HAP-1 (cell line): Measurements from ENCODE around the gene ESR2.
A peak's percentile ranks its signal among the peaks of the same experiment; 100 is the strongest.

Experiments used
- DNase-seq, 2 experiments: peaks; one replicate each; pipeline ENCODE4 v3.0.0-alpha.2; 2016 to 2020; ENCODE audit warnings: low spot score in 2 of 2
- H3K27me3 ChIP-seq: fragments of 250-450 bp; sonication (Bioruptor Pico); 2 replicates; pipeline ENCODE4 v1.5.1; 2020; ENCODE audit warnings: low read depth, mild to moderate bottlenecking, moderate library complexity
- H3K36me3 ChIP-seq: fragments of 250-450 bp; sonication (Bioruptor Pico); replicated peaks from 2 replicates; pipeline ENCODE4 v1.5.1; 2020; ENCODE audit warnings: mild to moderate bottlenecking
- H3K4me1 ChIP-seq: fragments of 250-450 bp; sonication (Bioruptor Pico); 2 replicates; pipeline ENCODE4 v1.5.1; 2020; ENCODE audit warnings: mild to moderate bottlenecking
- H3K4me3 ChIP-seq: fragments of 250-450 bp; sonication (Bioruptor Pico); 2 replicates; pipeline ENCODE4 v1.5.1; 2020; ENCODE audit warnings: mild to moderate bottlenecking, moderate library complexity
- H3K9me3 ChIP-seq: fragments of 250-450 bp; sonication (Bioruptor Pico); 2 replicates; pipeline ENCODE4 v1.5.1; 2020; ENCODE audit warnings: mild to moderate bottlenecking, moderate library complexity
- in situ Hi-C: fragments of 300-500 bp; cut with MboI; formaldehyde crosslinking; loops from 3 replicates; pipeline ENCODE4 v1.14.3; 2020; ENCODE audit warnings: low sequenced_read_pairs, inconsistent platforms, mixed read lengths

The ESR2 gene

DNA sequence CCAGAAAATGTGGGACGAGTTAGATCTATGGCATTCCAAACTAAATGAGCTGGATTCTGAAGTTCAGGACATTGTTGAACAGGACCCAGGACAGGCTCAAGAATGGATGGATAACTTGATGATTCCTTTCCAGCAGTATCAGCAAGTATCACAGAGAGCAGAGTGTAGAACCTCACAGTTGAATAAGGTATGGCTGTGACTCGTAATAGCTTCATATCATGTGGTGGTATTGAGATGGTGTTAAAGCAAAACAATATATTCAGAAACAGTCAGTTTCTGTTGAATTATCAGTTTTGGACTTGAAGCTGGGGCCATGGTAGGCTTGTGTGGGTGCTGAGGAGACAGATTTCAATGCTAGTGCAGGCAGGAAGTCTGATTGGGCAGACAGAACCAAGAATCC is 213.7 kb downstream of the ESR2 start:
- in situ Hi-C loops = no loop called here
- Histone ChIP-seq H3K27me3 (no peaks in the 10 kb centered on the region), H3K4me1 (peaks cover 9% of the 10 kb centered on the region), H3K36me3 (no peaks in the 10 kb centered on the region; the same call in 1 of the 2 replicates), H3K4me3 (no peak overlapping the region), H3K9me3 (no peaks in the 10 kb centered on the region)
- no peak for DNase-seq

DNA sequence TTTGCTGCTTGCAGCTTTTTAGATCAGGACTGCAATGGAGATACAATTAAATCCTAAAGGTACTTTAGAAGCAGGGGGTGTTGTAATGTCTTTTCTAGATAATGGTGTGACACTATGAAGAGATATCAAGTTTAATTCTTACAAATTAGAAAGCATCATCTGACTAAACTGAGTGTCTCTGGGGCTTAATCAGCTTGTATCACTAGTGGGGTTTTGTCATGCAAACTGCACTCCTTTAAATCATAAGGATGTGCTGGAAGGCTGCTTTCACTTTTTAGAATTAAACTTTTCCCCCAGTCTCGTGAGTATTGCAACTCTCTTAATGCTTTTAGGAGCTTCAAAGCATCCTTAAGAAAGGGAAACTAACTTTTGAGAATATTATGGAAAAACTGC is 218.6 kb downstream of the ESR2 start:
- Histone ChIP-seq H3K36me3 (peaks cover 7% of the 10 kb centered on the region), H3K4me3 (no peak overlapping the region), H3K27me3 (no peaks in the 10 kb centered on the region), H3K4me1 (peaks cover 24% of the 10 kb centered on the region), H3K9me3 (no peaks in the 10 kb centered on the region)
- in situ Hi-C loops = no loop called here
- DNase-seq = peak in 1 of 2 experiments; percentile 65

DNA sequence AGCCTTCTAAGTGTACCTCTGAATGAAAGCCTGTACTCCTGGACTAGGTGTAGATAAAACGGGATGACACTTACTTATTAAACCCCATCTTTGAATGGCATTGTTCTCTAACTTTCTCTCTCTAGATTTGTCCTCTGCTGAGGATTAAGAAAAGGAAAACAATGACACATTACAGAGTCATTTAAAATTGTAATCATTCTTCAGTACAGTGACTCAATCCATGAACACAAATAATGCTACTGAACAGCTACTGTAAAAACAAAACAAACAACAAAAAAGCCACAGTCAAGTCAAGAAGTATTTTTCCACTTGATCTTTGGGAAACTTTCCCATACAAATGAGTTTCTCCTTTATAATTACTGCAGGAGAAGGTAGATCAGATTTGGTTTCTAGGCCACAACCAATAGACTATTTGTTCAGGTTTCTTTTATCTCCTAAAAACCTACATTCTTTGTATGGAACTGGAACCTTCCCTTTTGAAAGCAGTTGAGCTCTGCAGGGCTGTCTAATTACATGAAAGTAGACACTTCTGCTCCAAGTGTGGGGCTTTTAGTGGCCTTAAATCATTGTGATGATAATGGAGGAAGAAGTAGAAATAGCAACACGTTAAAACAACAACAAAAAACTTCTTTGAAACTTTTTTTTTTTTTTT is 219.1 kb downstream of the ESR2 start:
- H3K4me1 ChIP-seq = peaks cover 28% of the 10 kb centered on the region
- no peak overlapping the region for H3K4me3 ChIP-seq
- H3K9me3 ChIP-seq = no peaks in the 10 kb centered on the region
- in situ Hi-C loops = no loop called here
- H3K27me3 ChIP-seq = no peaks in the 10 kb centered on the region
- H3K36me3 ChIP-seq = peaks cover 7% of the 10 kb centered on the region
- DNase-seq = peak; percentile 51 to 89

DNA sequence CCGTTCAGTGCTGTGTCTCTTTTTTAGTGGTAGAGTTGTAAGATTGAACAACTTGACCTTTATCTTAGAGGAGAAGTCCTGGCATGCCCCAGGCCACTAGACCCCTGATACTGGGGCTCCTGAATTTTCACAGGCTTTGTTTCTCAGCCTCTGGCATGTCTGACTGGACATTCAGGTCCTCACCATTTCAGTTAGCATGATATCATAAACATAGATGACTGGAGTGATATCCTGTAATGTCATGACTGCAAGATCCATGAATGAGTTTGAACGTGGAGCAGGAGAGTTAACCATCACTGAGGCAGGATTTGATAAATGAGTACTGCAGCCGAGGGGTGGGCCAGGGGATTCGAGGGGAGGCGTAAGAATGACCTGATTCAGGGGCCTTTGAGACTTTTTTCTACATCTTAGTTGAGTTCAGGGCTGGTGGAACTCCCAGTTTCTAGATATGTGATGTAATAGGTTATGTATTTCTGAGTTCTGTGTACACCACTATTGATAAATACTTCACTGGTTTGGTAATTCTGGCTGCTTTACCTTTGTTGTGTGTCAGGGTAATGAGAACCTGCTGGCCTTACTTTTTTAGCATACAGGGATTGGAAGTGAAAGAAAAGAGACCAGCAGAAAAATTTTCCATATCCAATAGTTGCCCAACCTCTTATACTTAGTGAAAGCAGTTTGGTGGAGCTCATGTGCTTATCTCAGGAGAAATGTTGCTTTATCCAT is 224.4 kb downstream of the ESR2 start:
- no peak for DNase-seq
- peaks cover 7% of the 10 kb centered on the region for H3K36me3 ChIP-seq
- in situ Hi-C loops = no loop called here

DNA sequence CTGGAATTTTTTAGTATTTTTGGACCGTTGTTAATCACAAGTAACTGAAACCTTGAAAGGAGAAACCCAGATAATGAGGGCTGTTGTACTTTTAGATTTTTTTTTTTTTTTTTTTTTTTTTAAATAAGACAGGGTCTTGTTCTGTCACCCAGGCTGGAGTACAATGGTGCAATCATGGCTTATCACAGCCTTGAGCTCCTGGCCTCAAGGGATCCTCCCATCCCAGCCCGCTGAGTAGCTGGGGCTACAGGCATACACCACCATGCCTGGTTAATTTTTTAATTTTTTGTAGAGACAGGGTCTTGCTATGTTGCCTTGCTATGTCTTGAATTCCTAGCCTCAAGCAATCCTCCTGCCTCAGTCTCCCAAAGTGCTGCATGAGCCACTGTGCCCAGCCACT is 229.7 kb downstream of the ESR2 start:
- in situ Hi-C loops = no loop called here
- no peaks in the 10 kb centered on the region for H3K27me3 ChIP-seq
- no peak overlapping the region for H3K4me3 ChIP-seq
- no peaks in the 10 kb centered on the region for H3K9me3 ChIP-seq
- H3K4me1 ChIP-seq = peaks cover 9% of the 10 kb centered on the region
- no peak for DNase-seq
- no peaks in the 10 kb centered on the region for H3K36me3 ChIP-seq

More for the DNA sequence above, 224.4 kb downstream of the ESR2 start:
- no peaks in the 10 kb centered on the region for H3K27me3 ChIP-seq
- no peaks in the 10 kb centered on the region for H3K9me3 ChIP-seq
- no peak overlapping the region for H3K4me3 ChIP-seq
- peaks cover 12% of the 10 kb centered on the region for H3K4me1 ChIP-seq

DNA sequence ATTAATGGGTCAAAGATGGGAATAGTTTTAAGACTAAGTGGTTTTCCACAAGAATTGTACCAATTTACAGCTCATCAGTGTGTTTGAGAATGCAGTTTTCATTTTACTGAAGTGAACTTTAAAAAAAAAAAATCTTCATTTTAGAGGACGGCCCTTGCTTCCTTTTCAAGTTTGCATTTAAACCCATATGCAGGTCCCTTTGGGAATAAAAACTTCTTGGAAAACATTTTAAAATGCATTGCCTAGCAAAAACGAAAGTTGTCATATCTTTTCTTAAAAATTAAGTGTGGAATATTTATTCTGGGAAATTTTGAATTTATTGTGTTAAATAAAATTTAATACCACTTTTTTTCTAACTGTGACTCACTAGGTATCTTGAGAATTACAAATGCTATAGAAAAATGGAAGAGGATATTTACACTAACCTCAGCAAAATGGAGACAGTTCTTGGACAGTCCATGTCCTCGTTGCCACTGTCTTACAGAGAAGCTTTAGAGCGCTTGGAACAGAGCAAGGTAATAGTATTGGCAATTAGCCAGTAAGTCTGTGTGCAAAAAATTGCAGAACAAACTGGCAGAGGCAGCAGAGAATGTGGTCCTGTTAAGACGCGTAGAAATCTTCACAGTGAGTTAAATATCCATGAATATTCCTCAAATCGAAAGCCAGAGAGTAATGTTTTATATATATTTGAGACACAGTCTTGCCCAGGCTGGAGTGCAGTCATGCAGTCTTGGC is 231.6 kb downstream of the ESR2 start:
- in situ Hi-C loops = no loop called here

DNA sequence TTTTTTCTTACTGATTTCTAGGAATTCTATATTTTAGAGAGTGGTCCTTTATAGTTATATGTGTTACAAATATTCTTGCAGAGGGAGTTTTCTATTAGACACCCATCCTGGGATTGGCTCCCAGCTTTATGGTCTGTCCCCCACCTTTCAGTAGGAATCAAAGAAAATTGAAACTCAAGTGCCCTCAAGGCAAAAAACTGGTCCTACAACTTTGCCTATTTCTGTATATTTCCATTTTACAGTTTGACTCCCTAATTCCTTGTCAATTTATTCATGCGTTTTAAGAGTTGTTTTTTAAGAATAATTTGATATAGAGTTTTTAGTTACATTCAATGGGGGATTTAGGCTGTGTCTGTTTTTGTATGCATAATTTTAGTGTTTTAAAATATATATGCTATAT is 232.5 kb downstream of the ESR2 start:
- Histone ChIP-seq H3K36me3 (no peaks in the 10 kb centered on the region), H3K4me3 (no peak overlapping the region), H3K27me3 (no peaks in the 10 kb centered on the region), H3K9me3 (no peaks in the 10 kb centered on the region), H3K4me1 (peaks cover 9% of the 10 kb centered on the region)
- in situ Hi-C loops = no loop called here
- DNase-seq = no peak

More for the DNA sequence above, 231.6 kb downstream of the ESR2 start:
- no peak overlapping the region for H3K4me3 ChIP-seq
- no peaks in the 10 kb centered on the region for H3K9me3 ChIP-seq
- H3K36me3 ChIP-seq = no peaks in the 10 kb centered on the region
- H3K27me3 ChIP-seq = no peaks in the 10 kb centered on the region
- DNase-seq = no peak
- peaks cover 9% of the 10 kb centered on the region for H3K4me1 ChIP-seq

DNA sequence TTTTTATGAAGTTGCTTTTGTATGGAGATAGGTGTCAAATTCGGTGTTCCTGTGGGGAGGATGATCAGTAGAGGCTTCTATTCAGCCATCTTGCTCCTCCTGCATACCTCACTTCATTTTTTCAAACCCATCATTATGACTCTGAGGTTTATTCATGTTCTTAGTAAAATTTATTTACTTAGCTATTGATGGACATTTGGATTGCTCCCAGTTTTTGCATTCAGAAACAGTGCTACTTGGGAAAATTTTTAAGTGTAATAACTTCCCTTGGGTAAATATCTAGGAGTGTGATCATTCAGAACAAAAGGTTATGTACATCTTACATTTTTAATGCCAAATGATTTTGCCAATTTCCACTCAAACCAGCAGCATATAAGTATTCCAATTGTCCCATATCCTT is 233.1 kb downstream of the ESR2 start:
- H3K4me1 ChIP-seq = peaks cover 9% of the 10 kb centered on the region
- in situ Hi-C loops = no loop called here
- DNase-seq = no peak
- H3K36me3 ChIP-seq = no peaks in the 10 kb centered on the region
- no peaks in the 10 kb centered on the region for H3K9me3 ChIP-seq
- no peaks in the 10 kb centered on the region for H3K27me3 ChIP-seq
- no peak overlapping the region for H3K4me3 ChIP-seq

DNA sequence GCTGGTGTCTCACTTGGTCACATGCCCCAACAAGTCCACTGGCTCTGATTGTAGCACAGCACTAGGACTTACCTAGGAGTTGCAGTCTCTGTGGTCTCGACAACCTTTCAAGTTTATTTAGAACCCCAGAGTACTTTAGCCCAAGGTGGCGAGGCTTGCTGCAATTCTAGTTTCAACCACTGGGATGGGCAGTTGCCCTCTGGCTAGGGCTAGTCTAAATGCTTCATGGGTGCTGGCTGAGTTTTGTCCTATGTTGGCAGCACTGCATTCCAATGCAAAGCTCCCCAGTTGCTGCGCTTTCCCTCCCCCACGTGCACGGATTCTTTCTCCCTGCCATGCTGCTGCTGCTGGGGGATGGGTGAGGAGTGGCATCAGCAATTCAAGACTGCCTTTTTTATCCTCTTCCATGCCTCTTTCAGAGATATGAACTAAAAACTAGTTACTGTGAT is 233.5 kb downstream of the ESR2 start:
- no peaks in the 10 kb centered on the region for H3K36me3 ChIP-seq
- in situ Hi-C loops = no loop called here
- H3K4me1 ChIP-seq = peaks cover 9% of the 10 kb centered on the region
- H3K27me3 ChIP-seq = no peaks in the 10 kb centered on the region
- DNase-seq = peak; percentile 38 to 74
- no peaks in the 10 kb centered on the region for H3K9me3 ChIP-seq
- no peak overlapping the region for H3K4me3 ChIP-seq

DNA sequence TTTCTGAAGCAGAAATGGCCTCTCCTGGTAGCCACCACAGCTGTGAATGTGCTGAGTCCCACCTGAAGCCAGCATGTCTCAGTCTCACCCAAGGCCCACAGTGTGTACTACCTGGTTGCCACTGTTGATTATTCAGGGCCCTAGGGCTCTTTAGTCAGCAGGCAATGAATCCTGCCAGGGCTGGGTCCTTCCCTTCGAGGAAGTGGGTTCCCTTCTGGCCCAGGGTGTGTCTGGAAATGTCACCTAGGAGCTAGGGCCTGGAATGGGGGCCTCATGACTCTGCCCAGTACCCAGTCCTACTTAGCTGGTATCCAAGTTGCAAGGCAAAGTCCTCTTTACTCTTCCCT is 234.0 kb downstream of the ESR2 start:
- Histone ChIP-seq H3K4me1 (peaks cover 9% of the 10 kb centered on the region), H3K9me3 (no peaks in the 10 kb centered on the region), H3K27me3 (no peaks in the 10 kb centered on the region), H3K36me3 (no peaks in the 10 kb centered on the region), H3K4me3 (no peak overlapping the region)
- no peak for DNase-seq
- in situ Hi-C loops = no loop called here

DNA sequence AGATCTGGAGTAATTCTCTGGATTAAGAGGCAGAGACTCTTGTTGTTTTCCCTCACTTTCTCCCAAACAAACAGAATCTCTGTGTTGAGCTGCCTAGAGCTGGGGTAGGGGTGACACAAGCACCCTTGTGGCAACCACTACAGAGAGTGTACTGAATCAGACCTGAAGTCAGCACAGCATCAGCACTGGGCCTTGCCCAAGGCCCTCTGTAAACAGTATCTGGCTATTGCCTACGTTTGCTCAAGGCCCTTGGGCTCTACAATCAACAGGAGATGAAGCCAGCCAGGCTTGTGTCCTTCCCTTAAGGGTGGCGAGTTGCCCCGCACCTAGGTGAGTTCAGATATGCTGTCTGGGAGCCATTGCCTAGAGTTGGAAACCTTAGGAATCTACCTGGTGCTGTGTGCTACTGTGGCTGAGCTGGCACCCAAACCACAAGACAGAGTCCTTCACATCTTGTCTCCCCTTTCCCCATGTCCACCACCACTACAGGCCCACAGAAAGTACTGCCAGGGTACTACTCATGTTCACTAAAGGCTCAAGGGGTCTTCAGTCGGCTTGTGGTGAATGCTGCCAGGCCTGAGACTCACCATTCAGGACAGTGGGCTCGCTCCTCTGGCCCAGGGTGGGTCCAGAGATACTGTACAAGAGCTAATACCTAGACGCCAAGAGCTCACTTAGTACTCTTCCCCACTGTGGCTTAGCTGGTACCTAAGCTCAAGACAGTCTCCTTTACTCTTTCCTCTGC is 234.5 kb downstream of the ESR2 start:
- Histone ChIP-seq H3K27me3 (no peaks in the 10 kb centered on the region), H3K36me3 (no peaks in the 10 kb centered on the region), H3K9me3 (no peaks in the 10 kb centered on the region), H3K4me3 (no peak overlapping the region), H3K4me1 (peaks cover 11% of the 10 kb centered on the region)
- no peak for DNase-seq
- in situ Hi-C loops = no loop called here

DNA sequence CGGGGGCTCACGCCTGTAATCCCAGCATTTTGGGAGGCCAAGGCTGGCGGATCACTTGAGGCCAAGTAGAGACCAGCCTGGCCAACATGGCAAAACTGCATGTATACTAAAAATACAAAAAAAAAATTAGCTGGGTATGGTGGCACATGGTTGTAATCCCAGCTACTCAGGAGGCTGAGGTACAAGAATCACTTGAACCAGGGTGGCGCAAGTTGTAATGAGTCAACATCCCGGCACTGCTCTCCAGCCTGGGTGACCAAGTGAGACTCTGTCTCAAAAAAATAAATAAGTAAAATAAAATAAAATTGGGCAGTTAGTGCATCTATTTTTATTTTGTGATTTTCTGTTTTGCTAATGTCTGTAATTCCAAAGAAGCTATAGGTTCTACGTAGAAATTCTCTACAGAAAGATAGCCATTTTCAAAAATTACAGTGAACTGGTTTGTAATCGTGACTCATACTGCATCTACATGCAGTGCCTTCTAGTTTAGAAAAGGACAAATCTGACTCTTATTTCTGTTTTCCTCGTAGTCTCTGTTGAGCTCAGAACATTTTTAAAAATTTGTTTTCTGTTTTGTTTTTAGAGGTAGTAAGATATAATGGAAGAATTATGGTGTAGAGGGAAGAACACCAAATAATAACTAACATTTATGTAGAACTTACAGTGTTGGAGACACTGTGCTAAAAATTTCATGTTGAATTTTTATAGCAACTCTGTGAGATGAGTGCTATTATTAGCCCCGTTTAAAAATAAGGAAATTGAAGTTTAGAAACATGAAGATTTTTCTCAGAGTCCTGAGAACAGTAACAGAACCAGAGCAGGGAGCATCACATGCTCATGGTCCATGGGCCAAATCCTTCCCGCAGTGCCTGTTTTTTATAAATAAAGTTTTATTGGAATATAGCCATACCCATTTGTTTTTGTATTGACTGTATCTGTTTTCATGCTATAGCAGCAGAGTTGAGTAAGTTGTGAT is 240.2 kb downstream of the ESR2 start:
- no peak for DNase-seq
- Histone ChIP-seq H3K9me3 (no peaks in the 10 kb centered on the region), H3K4me1 (peaks cover 26% of the 10 kb centered on the region), H3K4me3 (no peak overlapping the region), H3K27me3 (no peaks in the 10 kb centered on the region), H3K36me3 (no peaks in the 10 kb centered on the region)
- in situ Hi-C loops = no loop called here
